Loucy (cell line): Measurements from ENCODE around the gene TBCCD1.
A peak's percentile ranks its signal among the peaks of the same experiment; 100 is the strongest.
"Not testable (repeated sequence)": the region's sequence is repeated elsewhere in the genome, so short reads cannot be mapped to it uniquely, and the experiment has no call there.

ENCODE experiments used
- H2AFZ ChIP-seq: fragments of 200-600 bp; sonication (generic); 2 replicates; pipeline ENCODE4 v1.6.0; 2016; ENCODE audit warnings: antibody characterized with exemption, mild to moderate bottlenecking, low read length, moderate library complexity
- H3F3A ChIP-seq: fragments of 200-600 bp; 2 replicates; pipeline ENCODE4 v1.6.0; 2016; ENCODE audit warnings: antibody characterized with exemption, low read depth, mild to moderate bottlenecking
- H3K27me3 ChIP-seq: fragments of 200-600 bp; sonication (generic); 2 replicates; pipeline ENCODE4 v1.6.1; 2014; ENCODE audit warnings: low read length, mild to moderate bottlenecking; ENCODE audit not compliant: insufficient read depth, poor library complexity, severe bottlenecking
- H3K36me3 ChIP-seq: fragments of 200-600 bp; sonication (generic); 2 replicates; pipeline ENCODE4 v1.6.1; 2016; ENCODE audit warnings: low read length; ENCODE audit not compliant: insufficient read depth
- H3K4me1 ChIP-seq: fragments of 200-600 bp; sonication (generic); 2 replicates; pipeline ENCODE4 v1.5.1; 2014; ENCODE audit warnings: low read length, mild to moderate bottlenecking; ENCODE audit not compliant: insufficient read depth, poor library complexity, severe bottlenecking
- H3K4me2 ChIP-seq: fragments of 200-600 bp; sonication (generic); 2 replicates; pipeline ENCODE4 v1.6.0; 2014; ENCODE audit warnings: antibody characterized with exemption, low read length, low read depth, mild to moderate bottlenecking; ENCODE audit not compliant: poor library complexity, severe bottlenecking
- H3K4me3 ChIP-seq: fragments of 200-600 bp; sonication (generic); 2 replicates; pipeline ENCODE4 v1.5.1; 2014; ENCODE audit warnings: low read length, mild to moderate bottlenecking, mixed read lengths; ENCODE audit not compliant: poor library complexity, severe bottlenecking
- H3K79me2 ChIP-seq: fragments of 200-600 bp; sonication (generic); 2 replicates; pipeline ENCODE4 v1.6.1; 2014; ENCODE audit warnings: low read length; ENCODE audit not compliant: insufficient read depth
- H3K9ac ChIP-seq: fragments of 200-600 bp; sonication (generic); 2 replicates; pipeline ENCODE4 v1.6.0; 2014; ENCODE audit warnings: mild to moderate bottlenecking, low read depth, low read length, moderate library complexity; ENCODE audit not compliant: poor library complexity, severe bottlenecking
- H3K9me2 ChIP-seq: fragments of 200-600 bp; sonication (generic); replicated peaks from 2 replicates; pipeline ENCODE4 v1.6.1; 2016; ENCODE audit warnings: low read depth, low read length, mixed read lengths
- H3K9me3 ChIP-seq: fragments of 200-600 bp; sonication (generic); 2 replicates; pipeline ENCODE4 v1.6.1; 2014; ENCODE audit warnings: mild to moderate bottlenecking, antibody characterized with exemption, low read length, low read depth; ENCODE audit not compliant: insufficient read depth
- H4K20me1 ChIP-seq: fragments of 200-600 bp; sonication (generic); 2 replicates; pipeline ENCODE4 v1.6.0; 2014; ENCODE audit warnings: antibody characterized with exemption, low read length, mild to moderate bottlenecking; ENCODE audit not compliant: insufficient read depth, poor library complexity, severe bottlenecking
- EZH2phosphoT487 ChIP-seq: fragments of 200-600 bp; IDR thresholded peaks from 2 replicates; pipeline ENCODE4 v1.6.1; 2018; ENCODE audit warnings: antibody characterized with exemption, mild to moderate bottlenecking, moderate library complexity, borderline replicate concordance
- TF ChIP-seq, protein P1 (sequence below): fragments of 200-600 bp; sonication (generic); conservative IDR thresholded peaks from 2 replicates; pipeline ENCODE4 v1.5.1; 2014; ENCODE audit warnings: mild to moderate bottlenecking, antibody characterized with exemption, low read length

The TBCCD1 gene

DNA sequence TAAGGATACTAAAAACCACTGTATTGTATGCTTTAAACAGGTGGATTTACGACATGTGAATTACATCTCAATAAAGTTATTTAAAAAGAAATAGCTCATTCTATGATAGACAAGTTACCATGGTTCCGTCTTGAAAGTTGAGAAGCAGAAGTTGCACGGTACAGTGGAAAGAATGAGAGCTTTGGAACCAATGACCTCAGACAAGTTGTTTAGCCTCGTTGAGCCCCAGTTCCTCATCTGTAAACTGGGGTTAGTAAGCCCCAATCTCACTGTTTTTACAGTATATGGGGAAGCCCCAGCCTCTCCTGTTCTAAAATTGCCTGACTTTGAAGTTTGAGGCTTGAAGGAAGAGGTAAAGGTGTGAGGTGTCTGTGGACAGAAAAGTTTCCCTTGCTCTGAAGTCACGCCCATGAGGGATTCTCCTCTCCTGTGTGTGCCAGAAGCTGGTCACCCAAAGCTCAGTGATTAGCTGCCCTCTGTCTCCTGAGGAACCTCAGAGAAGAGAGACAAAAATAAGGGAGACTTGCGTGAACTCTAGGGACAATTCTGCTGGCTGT is 32.9 kb downstream of the TBCCD1 start:
- peak overlapping the region; percentile 28 for H3K9ac ChIP-seq
- no peaks in the 10 kb centered on the region for H4K20me1 ChIP-seq

DNA sequence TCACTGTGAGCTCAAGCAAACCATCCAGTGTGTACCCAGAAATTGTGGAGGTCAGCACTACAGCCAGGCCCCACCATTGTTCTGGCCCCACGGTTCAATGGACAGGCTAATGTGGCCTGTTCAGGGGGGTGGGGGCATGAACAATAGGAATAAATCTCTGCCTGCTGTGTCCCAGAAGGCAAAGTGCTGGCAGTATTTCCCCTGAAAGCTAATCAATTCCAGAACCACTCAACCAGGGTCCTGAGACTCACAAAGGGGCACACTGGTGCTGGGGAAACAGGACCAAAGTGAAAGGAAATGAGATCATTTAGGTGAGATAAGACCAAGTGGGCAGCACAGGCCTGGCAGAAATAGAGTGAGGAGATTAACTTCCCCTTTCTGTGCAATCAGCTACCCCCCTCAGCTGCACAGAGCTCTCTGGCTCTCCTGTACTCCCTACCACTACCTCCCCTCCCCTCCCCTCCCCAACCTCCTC is 34.5 kb downstream of the TBCCD1 start:
- Histone ChIP-seq H3K9ac (peak overlapping the region; percentile 35), H3K27me3 (no peaks in the 10 kb centered on the region), H3K36me3 (no peaks in the 10 kb centered on the region), H2AFZ (no peak overlapping the region), H3K79me2 (no peaks in the 10 kb centered on the region), H3K4me3 (peak overlapping the region; percentile 18), H3K9me3 (no peaks in the 10 kb centered on the region; the same call in 1 of the 2 replicates), H3K4me2 (peak overlapping the region; percentile 49), H3K4me1 (peaks cover 64% of the 10 kb centered on the region), H4K20me1 (no peaks in the 10 kb centered on the region), H3F3A (no peaks in the 10 kb centered on the region), H3K9me2 (no peaks in the 10 kb centered on the region)
- TF ChIP-seq EZH2phosphoT487: no peak
- TF ChIP-seq, protein P1, sequence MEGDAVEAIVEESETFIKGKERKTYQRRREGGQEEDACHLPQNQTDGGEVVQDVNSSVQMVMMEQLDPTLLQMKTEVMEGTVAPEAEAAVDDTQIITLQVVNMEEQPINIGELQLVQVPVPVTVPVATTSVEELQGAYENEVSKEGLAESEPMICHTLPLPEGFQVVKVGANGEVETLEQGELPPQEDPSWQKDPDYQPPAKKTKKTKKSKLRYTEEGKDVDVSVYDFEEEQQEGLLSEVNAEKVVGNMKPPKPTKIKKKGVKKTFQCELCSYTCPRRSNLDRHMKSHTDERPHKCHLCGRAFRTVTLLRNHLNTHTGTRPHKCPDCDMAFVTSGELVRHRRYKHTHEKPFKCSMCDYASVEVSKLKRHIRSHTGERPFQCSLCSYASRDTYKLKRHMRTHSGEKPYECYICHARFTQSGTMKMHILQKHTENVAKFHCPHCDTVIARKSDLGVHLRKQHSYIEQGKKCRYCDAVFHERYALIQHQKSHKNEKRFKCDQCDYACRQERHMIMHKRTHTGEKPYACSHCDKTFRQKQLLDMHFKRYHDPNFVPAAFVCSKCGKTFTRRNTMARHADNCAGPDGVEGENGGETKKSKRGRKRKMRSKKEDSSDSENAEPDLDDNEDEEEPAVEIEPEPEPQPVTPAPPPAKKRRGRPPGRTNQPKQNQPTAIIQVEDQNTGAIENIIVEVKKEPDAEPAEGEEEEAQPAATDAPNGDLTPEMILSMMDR: no peak

More for the DNA sequence above, 32.9 kb downstream of the TBCCD1 start:
- Histone ChIP-seq H2AFZ (0 out of 2 replicates have a peak overlapping the region, but pooled peaks have one; percentile 19), H3K79me2 (no peaks in the 10 kb centered on the region), H3K36me3 (no peaks in the 10 kb centered on the region), H3K9me2 (no peaks in the 10 kb centered on the region), H3F3A (no peaks in the 10 kb centered on the region), H3K9me3 (no peaks in the 10 kb centered on the region), H3K4me1 (peaks cover 55% of the 10 kb centered on the region), H3K4me3 (no peak overlapping the region), H3K27me3 (no peaks in the 10 kb centered on the region), H3K4me2 (no peak overlapping the region)
- TF ChIP-seq EZH2phosphoT487: no peak
- TF ChIP-seq, protein P1: no peak

DNA sequence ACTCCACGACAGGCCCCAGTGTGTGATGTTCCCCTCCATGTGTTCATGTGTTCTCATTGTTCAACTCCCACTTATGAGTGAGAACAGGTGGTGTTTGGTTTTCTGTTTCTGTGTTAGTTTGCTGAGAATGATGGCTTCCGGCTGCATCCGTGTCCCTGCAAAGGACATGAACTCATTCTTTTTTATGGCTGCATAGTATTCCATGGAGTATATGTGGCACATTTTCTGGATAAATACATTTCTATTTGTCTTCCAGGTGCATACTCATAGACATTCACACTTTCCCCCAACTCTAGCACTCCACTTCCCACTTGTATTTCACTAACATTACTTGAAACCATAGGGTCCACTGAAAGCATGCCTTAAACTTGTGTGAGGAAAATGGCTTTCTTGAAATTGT is 35.4 kb downstream of the TBCCD1 start:
- not testable (repeated sequence) for H3K9me2 ChIP-seq, H3F3A ChIP-seq, H2AFZ ChIP-seq, H3K36me3 ChIP-seq, H3K79me2 ChIP-seq, H3K4me2 ChIP-seq, H3K9me3 ChIP-seq, H3K27me3 ChIP-seq, H3K4me3 ChIP-seq, H4K20me1 ChIP-seq, H3K9ac ChIP-seq
- peaks cover 59% of the 10 kb centered on the region for H3K4me1 ChIP-seq

DNA sequence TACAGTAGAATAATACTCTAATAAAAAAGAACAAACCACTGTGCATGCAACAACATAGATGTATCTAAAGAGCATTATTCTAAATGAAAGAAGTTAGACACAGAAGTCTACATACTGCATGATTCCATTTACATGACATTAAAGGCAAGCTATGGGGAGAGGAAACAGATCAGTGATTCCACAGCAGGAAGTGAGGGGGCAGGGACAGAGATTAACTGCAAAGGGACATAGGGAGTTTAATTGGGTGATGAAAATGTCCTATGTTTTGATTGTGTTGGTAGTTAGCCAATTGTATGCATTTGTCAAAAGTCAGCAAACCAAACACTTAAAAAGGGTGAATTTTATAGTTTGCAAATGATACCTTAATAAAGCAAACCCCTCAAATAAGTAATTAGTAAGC is 36.7 kb downstream of the TBCCD1 start:
- Histone ChIP-seq H4K20me1 (no peaks in the 10 kb centered on the region), H3K36me3 (no peaks in the 10 kb centered on the region), H3K9me2 (no peaks in the 10 kb centered on the region), H3F3A (no peaks in the 10 kb centered on the region), H3K27me3 (no peaks in the 10 kb centered on the region), H3K79me2 (no peaks in the 10 kb centered on the region), H3K4me1 (peaks cover 67% of the 10 kb centered on the region), H3K4me3 (peak overlapping the region; percentile 1), H3K9ac (no peak overlapping the region), H3K4me2 (peak overlapping the region; percentile 62), H3K9me3 (no peaks in the 10 kb centered on the region; the same call in 1 of the 2 replicates), H2AFZ (no peak overlapping the region)
- no peak for TF ChIP-seq EZH2phosphoT487
- TF ChIP-seq, protein P1: no peak
